UCSD-AML1 (cell line): Measurements from ENCODE around the gene C4B.
"Not testable (repeated sequence)": the region's sequence is repeated elsewhere in the genome, so short reads cannot be mapped to it uniquely, and the experiment has no call there.

Source experiments
- DNase-seq: peaks from one replicate; lab custom pipeline; 2025; ENCODE audit not compliant: unreplicated experiment; lab: John Stamatoyannopoulos, UW

The C4B gene

DNA sequence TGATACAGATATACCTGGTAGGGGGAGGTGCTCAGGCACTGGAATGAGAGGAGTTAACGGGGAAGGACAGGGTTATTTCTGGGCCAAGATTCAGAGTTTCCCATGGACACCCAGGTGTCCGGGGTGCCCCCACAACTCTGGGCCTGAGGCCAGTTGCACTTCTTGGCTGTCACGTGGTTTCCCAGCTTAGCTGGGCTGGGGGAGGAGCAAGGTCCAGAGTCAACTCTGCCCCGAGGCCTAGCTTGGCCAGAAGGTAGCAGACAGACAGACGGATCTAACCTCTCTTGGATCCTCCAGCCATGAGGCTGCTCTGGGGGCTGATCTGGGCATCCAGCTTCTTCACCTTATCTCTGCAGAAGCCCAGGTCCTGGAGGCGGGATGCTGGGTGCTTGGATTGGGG is at the start of gene C4B:
Gene C4B, plus strand, starts transcription at position 249 of the 400 bp plus-strand sequence. Its CDS starts 51 bp downstream, at position 300.
- not testable (repeated sequence) for DNase-seq

DNA sequence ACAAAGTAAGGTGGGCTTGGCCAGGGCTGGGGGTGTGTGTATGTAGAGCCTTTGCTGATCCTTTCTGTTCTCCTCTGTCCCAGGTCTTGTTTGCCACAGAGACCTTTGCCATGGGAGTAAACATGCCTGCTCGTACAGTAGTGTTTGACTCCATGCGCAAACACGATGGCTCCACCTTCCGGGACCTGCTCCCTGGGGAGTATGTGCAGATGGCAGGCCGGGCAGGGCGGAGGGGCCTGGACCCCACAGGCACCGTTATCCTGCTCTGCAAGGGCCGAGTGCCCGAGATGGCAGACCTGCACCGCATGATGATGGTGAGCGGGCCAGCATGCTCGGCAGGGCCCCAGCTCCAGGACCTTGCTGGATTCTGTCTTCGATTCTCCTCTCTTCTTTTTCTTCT is 48.9 kb upstream of the C4B start:
- no peak for DNase-seq

DNA sequence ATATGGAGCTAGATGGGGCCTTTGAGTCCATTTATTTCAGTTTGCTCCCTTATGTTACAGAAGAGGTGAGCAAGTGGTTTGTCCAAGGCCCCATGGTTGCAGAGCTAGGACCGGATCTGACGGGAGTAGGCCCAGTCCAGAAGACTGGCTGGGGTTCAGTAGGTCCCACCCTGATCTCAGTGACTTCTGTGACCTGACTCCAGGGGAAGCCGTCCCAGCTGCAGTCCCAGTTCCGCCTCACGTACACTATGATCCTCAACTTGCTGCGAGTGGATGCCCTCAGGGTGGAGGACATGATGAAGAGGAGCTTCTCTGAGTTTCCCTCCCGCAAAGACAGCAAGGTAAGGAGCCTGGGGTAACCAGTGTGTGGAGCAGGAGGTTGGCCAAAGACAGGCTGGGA is 48.1 kb upstream of the C4B start:
- no peak for DNase-seq

DNA sequence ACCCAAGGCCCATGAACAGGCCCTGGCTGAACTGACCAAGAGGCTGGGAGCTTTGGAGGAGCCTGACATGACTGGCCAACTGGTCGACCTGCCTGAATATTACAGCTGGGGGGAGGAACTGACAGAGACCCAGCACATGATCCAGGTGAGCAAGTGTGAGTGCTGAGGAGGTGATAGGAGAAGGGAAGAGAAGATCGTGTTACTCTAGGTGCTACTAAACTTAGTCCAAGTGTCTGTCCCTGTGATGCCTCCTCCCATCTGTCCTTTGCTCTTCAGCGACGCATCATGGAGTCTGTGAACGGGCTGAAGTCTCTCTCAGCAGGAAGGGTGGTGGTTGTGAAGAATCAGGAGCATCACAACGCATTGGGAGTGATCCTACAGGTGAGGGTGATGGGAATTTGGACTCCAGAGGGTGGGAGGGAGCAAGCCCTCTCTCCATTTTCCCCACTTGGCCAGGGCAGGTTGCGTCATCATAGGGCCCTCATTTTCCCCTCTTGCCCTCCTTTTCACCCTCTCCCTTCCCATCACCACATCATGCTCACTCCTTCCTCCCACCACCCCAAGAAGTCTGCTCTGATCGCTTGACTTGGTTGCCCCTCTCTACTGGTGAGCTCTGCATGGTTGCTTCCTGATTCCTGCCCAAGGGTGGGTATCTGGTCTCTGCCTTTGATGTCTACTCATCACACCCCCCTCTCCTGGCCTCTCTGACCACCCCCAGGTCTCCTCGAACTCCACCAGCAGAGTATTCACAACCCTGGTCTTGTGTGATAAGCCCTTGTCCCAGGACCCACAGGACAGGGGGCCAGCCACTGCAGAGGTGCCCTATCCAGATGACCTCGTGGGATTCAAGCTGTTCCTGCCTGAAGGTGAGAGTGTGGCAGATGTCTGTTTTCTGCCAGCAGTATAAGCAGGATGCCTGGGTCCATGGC is 47.3 kb upstream of the C4B start:
- DNase-seq: no peak

DNA sequence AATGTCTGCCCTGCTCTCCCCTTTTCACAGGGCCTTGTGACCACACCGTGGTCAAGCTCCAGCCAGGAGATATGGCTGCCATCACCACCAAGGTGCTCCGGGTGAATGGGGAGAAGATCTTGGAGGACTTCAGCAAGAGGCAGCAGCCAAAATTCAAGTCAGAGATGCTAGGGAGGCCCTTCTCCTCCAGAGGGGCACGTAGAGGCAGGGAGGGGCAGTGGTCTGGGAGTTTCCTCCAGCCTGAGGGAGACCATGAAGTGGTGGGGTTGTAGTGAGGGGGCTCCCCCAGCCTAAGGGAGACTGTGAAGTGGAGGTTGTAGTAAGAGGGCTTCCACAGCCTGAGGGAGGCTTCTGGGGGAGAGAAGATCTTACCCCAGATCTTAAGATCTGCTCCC is 46.7 kb upstream of the C4B start:
- no peak for DNase-seq

DNA sequence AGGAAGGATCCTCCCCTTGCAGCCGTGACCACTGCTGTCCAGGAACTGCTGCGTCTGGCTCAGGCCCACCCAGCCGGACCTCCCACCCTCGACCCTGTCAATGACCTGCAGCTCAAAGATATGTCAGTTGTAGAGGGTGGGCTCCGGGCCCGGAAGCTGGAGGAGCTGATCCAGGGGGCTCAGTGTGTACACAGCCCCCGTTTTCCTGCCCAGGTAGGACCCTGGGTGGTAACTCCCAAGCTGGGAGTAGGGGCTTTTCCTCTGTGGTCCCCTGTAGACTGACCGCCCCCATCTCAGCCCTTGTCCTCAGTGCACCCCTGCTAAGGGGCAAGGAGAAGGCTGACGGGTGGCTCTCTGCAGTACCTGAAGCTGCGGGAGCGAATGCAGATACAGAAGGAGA is 46.3 kb upstream of the C4B start:
- no peak for DNase-seq

DNA sequence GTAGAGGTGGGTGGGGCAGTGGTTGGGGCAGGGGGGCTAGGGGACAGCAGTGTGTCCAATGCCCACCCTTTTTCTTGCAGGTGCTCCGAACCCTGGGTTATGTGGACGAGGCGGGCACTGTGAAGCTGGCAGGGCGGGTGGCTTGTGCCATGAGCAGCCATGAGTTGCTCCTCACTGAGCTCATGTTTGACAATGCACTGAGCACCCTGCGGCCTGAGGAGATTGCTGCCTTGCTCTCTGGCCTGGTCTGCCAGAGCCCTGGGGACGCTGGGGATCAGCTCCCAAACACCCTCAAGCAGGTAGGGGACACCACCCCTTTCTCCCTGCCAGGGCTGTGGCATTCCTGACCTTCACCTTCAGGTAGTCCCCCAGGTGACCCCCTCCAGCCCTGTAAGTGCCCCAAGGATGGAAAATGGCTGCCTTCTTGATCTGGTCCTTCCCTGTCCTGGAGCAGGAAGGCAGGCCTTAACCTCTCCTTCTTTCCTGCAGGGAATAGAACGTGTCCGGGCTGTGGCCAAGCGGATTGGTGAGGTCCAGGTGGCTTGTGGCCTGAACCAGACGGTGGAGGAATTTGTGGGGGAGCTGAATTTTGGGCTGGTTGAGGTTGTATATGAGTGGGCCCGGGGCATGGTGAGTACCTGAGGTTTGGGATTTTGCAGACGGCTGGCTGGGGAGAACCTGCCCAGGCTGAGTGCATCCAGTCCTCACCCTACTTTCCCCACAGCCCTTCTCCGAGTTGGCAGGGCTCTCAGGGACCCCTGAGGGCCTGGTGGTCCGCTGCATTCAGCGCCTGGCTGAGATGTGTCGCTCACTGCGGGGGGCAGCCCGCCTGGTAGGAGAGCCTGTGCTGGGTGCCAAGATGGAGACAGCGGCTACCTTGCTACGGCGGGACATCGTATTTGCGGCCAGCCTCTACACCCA is 45.5 kb upstream of the C4B start:
- no peak for DNase-seq

DNA sequence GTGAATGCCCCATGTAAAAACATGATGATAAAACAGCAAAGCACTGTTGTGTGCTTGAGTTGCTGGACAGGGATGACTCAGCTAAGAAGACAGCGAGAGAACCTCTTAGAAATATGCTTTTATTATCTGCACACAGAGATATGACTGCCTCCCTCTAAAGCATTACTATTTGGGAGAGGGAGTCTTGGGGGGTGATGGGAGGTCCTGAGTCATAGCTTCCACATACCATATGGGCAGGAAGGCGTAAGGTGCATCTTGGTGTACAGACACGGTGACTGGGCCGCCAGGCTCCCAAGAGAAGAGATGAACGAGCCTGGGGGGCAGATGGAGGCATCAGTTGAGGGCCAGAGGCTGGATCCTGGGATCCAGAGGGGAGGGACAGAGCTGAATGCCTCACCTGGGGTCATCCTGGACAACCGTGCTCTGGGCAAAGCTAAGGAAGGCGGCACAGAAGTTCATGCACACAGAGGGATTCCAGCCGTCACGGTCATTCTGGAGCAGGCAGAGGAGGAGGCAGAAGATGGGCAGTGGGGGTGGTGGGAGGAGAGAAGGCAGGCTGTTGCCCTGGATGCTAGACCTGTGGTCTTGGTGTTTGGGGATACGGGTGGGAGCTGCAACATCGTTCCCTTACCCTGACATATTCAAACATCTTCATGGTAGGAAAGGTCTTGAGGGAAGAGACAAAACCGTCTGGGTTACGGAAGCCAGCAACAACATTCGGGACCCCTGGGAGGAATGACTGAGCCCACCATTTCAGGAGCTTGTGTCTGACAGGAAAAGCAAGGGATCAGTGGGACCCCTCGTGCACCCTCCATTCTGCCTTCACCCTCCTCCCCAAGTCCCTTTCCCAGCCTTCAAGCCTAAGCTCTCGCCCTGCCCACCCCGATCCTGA is 44.6 kb upstream of the C4B start:
- DNase-seq: no peak

DNA sequence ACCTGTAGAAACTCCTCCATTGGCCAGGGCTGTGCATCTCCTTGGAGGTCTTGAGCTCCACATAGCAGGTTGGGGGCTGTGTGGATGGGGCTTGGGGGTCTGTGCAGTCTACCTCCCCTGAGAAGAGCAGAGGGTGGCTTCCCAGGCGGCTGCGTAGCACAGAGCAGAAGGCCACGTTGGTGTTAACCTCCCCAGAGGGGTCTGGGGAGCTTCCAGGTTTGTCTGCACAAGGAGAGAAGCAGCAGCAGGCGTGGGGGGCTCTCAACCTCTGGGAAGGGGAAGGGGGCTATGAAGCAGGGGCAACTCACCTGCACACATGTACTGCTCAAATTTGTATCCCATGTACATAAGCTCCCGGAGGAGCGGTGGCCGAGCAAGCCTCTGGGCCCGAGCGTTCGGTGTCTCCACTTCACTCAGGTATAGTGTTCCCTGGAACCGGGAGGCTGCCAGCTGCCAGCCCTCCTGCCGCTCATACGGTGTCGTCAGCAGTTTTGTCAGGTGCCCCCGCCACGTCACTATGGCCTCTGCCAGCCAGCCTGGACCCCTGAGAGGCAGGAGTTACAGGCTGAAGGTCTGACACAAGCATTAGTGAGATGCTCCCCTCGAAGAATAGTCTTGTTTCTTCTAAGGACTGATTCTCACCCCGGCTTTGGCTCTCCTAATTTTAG is 43.9 kb upstream of the C4B start:
- no peak for DNase-seq

DNA sequence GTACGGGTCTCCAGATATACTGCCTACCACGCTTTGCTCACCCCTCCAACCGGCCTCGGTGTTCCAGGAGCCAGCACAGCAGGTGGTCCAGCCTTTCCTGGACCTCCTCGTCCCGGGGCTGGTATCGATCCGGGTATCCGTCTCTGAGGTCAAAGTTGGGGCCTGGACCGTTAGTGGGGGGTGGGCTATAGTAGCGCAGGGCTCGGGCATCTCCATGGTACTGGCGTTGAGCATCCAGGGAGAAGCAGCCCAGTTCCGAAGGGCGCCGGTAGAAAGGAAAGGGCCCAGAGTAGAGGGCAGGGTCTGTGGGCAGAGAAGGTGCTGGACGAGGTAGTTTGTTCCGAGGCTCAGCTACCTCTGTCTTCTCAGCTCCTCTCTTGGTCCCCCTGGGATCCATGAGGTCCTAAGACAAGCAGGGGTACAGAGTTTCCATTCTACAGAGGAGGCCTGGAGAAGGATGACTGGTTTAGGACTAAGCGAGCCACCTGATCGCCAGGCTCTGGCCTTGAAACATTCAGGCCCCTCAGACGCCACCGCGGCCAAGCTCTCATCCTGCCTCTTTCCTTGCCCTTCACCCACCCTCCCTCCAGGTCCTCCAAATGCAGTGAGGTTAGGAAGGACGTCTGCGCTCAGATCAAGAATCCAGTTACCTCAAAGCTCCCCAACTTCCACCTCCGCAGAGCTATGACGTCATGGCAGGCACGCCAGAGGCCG is 43.2 kb upstream of the C4B start:
- DNase-seq: no peak

DNA sequence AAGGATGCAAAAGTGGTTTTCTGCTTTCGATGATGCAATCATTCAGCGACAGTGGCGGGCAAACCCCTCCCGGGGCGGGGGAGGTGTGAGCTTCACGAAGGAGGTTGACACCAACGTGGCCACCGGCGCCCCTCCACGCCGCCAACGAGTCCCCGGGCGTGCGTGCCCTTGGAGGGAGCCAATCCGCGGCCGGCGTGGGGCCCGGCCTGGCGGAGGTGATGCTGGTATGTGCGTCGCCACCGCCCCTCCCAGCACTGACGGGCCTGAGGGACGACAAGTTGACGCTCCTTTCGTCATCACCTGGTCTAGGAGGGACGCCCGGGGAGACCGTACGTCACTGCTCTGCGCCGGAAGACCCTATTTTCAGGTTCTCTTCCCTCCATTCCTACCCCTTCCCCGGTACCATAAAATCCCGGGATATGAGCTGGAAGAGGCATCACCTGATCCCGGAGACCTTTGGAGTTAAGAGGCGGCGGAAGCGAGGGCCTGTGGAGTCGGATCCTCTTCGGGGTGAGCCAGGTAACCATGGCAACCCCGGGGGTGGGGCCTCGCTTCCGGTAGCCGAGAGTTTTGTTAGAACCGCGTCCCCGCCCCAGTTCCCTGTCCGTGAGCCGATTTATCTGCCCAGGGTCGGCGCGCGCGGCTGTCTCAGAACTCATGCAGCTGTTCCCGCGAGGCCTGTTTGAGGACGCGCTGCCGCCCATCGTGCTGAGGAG is 42.4 kb upstream of the C4B start, which contains the start of gene DXO:
Gene DXO, minus strand, starts transcription at position 146 of the 716 bp plus-strand sequence. CDS start 463 bp downstream, outside the sequence.
- peak; percentile 98 for DNase-seq

DNA sequence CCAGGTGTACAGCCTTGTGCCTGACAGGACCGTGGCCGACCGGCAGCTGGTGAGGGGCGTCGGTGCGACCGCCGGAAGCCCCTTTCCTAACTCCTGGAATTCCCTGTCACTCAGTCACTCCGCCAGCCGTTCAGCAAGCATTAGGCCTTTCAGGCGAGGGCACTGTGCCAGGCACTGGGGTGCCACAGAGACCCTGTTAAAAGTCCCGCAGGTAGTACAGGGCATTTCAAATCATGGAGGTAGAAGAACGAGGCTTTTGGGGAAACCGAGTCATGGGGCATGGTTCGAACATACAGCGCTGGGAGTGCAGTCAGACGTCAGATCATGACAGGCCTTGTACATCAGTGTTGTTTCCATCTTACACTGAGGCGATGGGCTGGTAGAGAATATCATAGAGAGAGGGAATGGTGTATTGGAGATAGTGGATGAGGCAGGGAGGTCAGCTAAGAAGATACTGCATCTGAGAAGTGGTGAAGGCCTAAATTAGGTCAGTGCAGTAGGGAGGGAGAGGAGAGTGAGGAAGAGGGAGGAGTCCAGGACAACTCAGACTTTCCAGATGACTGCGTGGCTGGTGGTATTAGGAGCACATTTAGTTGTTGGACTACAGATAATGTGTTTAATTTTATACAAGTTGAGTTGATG is 41.8 kb upstream of the C4B start:
- no peak for DNase-seq

DNA sequence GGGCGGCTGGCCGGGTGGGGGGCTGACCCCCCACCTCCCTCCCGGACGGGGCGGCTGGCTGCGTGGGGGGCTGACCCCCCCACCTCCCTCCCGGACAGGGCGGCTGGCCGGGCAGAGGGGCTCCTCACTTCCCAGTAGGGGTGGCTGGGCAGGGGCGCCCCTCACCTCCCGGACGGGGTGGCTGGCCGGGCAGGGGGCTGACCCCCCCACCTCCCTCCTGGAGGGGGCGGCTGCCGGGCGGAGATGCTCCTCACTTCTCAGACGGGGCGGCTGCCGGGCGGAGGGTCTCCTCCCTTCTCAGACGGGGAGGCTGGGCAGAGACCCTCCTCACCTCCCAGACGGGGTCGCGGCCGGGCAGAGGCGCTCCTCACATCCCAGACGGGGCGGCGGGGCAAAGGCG is 38.5 kb upstream of the C4B start:
- not testable (repeated sequence) for DNase-seq

DNA sequence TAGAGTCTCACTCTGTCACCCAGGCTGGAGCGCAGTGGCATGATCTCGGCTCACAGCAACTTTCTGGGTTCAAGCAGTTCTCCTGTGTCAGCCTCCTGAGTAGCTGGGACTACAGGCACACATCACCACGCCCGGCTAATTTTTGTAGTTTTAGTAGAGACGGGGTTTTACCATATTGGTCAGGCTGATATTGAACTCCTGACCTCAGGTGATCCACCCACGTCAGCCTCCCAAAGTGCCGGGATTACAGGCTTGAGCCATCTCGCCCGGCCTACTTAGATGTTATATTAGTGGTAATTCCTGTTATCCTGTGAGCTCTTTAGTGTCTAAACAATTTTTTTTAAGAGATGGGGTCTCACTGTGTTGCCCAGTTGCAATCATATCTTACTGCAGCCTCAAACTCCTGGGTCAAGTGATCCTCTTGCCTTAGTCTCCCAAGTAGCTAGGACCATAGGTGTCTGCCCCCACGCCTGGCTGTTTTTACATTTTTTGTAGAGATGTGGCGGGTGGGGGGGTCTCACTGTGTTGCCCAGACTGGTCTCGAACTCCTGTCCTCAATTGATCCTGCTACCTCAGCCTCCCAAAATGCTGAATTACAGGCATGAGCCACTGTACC is 36.7 kb upstream of the C4B start:
- no peak for DNase-seq

DNA sequence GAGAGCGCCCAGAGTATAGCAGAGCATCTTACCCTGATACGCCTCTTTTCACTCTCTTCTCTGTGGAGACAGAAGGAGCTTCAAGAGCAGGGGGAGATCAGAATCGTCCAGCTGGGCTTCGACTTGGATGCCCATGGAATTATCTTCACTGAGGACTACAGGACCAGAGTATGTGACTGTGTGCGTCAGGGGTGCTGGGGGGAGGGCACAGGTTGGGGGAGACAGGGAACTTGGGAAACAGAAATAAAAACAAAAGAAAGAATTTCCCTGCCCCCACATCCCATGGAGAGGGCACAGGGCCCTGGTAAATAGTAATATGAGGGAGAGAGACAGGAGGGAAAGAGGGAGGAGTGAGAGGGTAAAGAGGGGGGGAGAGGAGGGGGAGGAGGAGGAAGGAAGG is 35.8 kb upstream of the C4B start:
- no peak for DNase-seq

DNA sequence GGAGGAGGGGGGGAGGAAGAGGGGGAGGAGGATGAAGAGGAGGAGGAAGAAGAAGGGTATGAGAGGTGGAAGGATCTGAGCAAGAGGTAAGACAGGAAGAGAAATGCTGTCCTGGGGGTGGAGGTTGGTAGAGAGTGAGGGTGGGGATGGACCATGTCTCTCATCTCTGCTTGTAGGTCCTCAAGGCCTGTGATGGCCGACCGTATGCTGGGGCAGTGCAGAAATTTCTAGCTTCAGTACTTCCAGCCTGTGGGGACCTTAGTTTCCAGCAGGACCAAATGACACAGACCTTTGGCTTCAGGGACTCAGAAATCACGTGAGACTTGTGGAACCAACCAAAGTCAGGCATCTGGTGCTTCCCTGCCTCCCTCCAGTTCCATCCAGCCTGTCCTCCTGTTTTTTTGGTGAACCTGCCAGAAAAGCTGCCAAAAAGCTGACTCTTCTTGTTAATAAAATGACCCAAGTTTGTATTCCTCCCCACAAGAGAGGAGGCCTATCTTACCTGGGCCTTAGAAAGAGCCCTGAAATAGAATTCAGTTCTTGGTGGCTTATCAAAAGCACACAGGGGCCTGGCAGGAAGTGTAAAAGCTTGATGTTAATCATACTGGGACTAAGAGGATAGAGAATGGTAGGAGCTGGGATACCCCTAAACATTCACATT is 35.2 kb upstream of the C4B start:
- no peak for DNase-seq

DNA sequence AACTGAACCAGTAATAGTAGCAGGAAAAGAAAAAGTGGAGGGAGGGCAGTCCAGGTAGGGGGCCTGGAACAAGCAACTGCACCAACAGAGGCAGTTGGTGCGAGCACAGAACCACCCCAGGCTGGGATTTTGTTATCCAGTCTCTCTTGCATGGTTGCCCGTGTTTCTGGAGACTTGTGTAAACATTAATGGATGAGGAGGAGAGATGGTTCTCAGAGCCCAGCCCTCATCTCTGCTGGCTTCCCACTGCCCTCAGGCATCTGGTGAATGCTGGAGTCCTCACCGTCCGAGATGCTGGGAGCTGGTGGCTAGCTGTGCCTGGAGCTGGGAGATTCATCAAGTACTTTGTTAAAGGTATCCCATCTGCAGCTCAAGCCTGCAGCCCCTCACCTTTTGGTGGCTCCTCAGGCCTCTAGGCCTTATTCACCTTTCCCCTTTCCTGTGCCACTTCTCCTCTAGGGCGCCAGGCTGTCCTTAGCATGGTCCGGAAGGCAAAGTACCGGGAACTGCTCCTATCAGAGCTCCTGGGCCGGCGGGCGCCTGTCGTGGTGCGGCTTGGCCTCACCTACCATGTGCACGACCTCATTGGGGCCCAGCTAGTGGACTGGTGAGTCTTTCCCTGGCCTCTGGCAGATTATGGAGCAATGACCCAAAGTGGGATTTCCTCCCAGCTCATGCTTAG is 34.3 kb upstream of the C4B start:
- not testable (repeated sequence) for DNase-seq
